ENCODE data around the gene ICAM1.

Gene ICAM1

DNA sequence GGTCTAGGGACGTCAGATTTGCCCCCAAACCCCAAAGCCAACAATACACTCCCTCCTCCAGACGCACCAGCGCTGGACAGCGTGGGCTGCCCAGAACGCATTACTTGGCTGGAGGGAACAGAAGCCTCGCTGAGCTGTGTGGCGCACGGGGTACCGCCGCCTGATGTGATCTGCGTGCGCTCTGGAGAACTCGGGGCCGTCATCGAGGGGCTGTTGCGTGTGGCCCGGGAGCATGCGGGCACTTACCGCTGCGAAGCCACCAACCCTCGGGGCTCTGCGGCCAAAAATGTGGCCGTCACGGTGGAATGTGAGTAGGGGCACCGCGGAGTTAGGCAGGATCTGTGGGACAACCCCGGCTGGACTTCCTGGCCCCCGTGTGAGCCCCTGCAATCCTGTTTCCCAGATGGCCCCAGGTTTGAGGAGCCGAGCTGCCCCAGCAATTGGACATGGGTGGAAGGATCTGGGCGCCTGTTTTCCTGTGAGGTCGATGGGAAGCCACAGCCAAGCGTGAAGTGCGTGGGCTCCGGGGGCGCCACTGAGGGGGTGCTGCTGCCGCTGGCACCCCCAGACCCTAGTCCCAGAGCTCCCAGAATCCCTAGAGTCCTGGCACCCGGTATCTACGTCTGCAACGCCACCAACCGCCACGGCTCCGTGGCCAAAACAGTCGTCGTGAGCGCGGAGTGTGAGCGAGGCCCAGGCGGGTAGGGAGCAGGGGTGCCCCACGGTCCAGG, 22.9 kb downstream of the ICAM1 start:
- no peak for DNase-seq (ENCODE audit: low read depth)

DNA sequence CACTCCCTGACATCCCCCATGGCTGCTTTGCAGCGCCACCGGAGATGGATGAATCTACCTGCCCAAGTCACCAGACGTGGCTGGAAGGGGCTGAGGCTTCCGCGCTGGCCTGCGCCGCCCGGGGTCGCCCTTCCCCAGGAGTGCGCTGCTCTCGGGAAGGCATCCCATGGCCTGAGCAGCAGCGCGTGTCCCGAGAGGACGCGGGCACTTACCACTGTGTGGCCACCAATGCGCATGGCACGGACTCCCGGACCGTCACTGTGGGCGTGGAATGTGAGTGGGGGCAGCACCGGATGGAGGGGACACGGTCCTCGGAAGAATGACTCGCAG, 23.4 kb downstream of the ICAM1 start:
- no peak for DNase-seq (ENCODE audit: low read depth)

DNA sequence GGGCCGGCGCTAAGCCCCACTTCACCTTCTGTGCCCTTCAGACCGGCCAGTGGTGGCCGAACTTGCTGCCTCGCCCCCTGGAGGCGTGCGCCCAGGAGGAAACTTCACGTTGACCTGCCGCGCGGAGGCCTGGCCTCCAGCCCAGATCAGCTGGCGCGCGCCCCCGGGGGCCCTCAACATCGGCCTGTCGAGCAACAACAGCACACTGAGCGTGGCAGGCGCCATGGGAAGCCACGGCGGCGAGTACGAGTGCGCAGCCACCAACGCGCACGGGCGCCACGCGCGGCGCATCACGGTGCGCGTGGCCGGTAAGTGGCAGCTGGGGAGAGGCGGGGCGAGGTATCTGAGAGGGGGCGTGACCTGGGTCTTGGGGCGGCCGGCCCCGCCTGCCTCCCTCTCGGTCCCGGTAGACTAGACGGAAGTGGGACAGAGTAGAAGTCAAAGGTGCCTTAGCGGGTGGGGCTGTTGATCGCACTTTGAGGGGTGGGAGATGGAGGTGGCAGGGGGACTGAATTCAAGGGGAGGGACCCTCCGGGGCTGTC, 24.5 kb downstream of the ICAM1 start:
- DNase-seq (ENCODE audit: low read depth), result no peak

DNA sequence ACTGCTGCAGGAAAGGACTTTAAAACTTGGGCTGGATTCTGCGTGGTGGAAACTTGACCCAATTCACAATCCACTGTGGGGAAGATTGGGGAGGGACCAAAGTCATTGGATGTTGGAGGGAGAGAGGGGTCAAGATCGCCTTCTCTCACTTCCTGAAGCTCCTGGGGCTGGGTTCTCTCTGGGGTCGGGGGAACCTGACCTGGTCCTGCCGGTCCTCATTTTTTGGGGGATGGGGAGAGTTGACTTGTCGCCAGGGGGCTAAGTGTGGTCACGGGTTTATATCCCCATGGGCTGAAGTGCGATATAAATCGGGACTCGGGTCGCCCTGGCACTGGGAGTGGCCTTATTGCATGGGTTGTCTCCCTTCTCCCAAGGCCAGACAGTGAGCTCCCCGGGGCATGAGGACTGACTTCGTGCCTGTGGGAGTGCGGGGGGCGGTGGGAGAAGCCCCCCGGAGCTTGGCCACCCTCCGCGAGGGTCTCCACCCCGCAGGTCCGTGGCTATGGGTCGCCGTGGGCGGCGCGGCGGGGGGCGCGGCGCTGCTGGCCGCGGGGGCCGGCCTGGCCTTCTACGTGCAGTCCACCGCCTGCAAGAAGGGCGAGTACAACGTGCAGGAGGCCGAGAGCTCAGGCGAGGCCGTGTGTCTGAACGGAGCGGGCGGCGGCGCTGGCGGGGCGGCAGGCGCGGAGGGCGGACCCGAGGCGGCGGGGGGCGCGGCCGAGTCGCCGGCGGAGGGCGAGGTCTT, 25.1 kb downstream of the ICAM1 start:
- DNase-seq (ENCODE audit: low read depth), result no peak

DNA sequence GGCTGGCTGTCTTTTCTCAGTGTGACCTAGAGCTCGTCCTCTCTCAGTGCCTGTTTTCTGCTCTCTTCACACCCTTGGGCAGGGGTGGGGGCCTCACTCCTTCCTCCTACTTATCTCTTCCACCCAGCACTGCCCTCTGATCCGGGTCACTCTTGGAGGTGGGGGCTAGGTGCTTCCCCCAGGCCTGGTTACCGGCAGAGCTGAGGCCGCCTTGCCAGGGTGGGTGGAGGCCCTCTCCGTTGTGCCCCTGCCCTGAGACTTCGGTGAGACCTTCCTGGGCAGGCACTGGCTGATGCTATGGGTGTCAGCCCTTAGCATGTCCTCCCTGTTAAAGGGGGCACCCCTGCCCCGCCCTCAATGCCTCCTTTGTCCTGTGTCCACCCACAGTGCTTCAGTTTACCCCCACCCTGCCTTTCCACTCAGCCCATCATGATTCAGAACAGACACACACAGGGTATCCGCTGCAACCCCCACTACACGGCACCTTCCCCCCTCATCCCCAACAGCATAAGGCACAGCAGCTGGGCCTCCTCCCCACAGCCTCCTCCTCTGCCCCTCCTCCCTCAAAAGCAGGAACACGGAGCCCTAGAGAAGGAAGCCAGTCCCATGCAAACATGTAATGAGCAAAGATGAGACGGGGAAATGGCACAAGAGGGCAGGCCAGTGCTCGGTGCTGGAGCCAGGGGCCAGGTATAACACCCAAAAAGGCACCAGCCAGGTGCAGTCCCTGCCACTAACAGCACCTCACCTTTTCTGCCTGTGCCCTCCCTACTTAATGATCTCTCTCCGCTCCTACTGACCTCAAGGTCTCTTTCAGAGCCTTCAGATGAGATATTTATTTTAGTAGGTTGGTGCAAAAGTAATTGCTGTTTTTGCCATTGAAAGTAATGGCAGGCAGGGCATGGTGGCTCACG, 28.9 kb downstream of the ICAM1 start:
- no peak for DNase-seq (ENCODE audit: low read depth)

DNA sequence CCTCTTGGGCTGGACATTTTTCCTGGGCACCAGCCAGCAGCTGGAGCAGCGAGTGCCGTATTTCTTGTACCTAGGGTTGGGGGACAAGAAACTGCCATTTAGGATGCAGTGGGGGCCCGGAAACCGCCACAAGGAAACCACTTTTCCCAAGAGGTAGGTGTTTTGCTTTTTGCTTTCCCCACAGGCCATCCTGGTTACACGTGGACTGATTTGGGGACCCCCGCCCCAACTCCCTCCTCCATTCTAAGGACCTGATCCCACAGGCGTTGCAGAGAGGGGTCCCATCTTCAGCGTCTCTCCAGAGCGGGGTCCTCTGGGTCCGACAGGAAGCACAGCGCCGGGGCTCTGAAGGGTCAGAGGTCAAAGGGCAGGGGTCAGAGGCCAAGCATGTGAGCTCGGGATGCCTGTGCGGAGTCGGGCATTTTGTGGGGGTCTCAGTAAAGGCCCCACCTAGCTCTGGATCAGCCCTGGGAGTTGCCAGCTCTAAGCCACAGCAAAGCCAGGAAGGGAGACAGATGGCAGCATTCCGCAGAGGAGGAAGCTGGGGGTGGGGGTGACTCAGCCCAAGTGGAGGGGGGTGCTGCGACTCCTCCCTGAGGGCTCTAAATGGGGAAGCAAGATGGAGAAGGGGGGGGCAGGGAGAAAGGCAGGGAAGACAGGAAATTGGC, 34.4 kb downstream of the ICAM1 start:
- no peak for DNase-seq (ENCODE audit: low read depth)

DNA sequence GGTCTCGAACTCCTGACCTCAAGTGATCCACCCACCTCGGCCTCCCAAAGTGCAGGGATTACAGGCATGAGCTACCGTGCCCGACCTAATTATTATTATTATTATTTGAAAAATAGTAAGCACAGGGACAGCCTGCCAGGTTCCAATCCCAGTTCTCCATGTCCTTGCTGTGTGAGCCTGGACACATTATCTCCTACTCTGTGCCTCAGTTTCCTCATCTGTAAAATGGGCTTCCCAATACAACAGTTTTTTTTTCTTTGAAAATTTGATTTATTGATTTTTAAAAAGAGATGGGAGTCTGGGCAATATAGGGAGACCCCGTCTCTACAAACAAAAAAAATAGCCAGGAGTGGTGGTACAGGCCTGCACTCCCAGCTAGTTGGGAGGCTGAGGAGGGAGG, 35.4 kb downstream of the ICAM1 start:
- DNase-seq (ENCODE audit: low read depth), result no peak

DNA sequence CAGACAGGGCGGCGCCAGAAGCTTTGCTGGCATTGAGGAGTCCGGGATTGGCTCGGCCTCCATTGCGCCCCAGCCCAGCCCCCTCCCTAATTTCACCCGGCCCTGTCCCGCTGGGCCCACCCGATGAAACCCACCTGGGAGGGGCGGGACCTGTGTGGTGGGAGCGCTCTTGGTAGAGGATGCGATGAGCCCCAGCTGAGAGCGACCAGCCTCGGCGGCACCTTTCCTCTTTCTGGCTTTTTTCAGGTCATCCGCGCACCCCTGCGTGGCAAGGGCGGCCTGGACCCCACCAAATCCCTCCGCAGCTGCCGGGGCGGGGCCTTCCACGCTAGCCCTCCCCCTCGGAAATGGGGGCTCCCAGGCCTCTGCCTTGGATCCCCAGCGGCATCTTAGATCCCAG, 38.5 kb downstream of the ICAM1 start, which contains the start of gene ZGLP1:
TSS of gene ZGLP1 (minus strand) at position 393 of the 400 bp plus-strand sequence.
- no peak for DNase-seq (ENCODE audit: low read depth)

DNA sequence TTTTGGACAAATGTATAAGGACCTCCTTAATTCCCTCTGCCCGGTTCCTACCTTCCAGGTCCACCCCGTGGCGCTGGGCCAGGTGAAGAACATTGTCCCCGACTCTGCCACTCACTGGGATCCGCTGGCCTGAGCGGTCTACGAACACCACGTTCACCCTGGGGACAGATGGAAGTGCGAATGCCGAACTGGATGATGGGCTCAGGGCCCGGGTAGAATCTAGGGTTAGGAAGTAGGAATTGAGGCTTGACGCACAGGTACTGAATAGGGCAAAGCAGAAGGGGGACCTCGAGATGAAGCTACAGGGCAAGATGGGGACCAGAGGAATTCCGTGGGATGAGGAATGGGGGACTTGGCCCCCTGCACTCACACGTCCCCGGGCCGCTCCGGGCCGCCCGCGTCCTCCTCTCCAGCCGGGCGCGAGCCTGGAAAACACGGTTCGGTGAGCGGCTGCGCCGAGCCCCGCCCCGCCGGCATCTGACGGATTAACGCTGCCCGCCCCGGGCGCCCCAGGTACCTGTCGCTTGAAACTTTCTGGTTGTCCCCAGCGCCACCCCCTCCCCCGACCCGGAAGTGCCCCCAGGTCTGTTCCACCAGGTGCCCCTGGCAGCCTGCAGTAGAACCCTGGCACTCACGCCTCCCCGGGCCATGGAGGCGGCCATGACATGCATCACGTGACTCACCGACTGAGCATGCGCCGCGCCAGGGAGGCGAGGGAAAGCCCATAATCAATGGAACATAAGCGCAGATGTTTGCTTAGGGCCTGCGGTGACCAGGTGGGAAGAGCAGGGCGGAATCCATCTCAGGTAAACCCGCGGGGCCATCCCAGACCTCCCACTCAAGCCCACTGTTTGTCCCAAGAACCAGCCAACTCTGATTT, 44.7 kb downstream of the ICAM1 start, which contains the start of gene FDX2:
TSS of gene FDX2 (minus strand) at position 681 of the 880 bp plus-strand sequence. CDS start at position 662, 19 bp downstream.
- DNase-seq (ENCODE audit: low read depth), result peak; percentile 54

DNA sequence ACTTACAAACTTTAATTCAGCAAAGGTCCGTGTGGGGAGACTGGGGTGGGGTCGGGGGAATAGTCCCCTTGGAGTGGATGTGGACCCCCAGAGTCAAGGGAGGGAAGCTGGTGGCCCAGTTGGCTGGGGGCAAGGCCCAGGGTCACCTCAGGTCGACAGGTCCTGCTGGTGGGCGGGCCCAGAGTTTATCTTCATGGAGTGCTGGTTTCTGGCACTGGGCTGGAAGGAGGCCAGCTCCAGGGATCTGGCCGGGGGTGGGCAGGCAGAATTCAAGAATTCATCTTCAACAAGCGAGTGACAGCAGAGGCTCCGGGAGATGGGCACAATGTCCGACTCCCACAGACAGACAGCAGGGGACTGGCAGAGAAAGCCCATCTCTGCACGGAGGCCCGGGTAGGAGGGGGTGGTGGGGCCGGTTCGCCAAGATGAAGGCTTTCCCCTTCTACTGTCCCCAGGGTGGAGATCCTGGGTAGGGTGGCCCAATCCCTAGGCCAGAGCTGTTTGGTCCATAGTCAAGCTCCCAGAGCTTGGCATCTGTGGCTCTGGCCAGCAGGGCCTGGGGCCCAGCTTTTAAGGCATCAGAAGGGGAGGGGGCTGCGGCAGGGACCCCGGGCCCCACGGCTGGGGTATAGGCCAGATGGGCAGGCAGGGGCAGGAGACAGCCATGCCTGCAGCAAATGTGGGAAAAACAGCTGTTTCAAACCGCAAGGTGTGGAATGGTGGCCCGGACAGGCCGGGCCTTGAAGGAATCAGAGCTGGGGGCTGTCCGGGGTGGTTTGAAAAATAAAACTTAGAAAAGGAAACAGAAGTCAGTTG, 45.5 kb downstream of the ICAM1 start:
- DNase-seq (ENCODE audit: low read depth), result no peak

DNA sequence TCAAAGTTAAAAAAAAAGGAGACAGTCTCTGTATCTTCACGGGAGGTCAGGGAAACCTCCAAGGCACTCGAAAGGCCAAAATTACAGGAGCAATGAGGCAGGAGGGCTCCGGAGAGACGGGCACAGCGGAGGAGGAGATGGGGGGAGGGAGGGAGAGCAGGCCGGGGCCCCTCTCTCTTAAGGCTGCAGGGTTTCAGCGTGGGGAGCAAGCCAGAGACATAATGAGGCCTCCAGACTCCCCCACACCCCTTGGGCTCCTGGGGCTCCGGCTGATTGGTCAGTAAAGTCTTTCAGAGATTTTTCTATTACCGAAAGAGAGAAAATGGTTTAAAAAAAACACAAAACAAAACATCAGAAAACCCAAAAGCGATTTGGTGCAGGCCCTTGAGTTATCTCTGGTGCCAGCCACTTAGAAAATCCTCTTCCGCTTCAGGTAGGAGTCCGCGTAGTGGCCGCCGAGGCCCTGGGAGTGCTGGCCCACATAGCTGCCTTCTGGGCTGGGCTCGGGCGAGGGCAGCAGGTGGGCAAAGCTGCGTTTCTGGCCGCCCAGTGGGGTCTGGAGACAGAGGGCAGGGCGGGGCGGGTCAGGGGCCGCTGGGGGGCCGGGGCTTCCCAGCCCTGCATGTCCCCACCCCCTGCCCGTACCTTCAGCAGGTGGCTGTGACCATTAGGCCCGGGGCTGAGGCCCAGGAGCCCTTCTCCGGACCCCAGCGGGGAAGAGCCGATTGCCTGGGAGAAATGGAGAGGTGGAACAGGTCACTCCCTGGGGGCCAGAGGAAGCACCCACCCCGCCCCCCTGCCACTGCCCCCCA, 46.3 kb downstream of the ICAM1 start:
- DNase-seq (ENCODE audit: low read depth), result no peak

DNA sequence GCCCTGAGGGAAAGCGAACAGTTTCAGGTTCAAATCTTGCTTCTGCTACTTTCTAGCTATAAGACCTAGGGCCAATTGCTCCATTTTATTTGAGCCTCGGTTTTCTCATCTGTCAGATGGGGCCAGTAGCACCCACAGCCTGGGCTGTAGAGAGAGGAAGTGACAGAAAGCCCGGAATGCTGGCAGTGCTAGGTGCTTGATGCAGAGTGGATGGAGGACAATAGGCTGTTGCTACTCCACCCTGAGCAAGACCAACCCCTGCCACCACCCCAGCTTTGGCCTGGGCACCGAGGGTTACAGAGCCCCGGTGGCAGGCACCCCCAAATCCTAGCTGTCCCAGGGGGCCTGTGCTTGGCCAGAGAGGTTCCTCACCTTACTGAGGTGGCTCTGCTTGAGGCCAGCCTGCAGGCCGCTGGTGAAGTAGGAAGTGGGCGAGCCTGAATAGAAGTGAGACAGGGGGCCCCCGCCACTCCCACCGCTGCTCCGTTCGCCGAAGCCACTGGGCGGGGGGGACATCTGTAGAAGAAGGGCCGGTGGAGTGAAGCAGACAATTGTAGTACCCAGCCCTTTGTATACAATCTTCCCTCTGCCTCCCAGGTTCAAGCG, 47.0 kb downstream of the ICAM1 start:
- no peak for DNase-seq (ENCODE audit: low read depth)

DNA sequence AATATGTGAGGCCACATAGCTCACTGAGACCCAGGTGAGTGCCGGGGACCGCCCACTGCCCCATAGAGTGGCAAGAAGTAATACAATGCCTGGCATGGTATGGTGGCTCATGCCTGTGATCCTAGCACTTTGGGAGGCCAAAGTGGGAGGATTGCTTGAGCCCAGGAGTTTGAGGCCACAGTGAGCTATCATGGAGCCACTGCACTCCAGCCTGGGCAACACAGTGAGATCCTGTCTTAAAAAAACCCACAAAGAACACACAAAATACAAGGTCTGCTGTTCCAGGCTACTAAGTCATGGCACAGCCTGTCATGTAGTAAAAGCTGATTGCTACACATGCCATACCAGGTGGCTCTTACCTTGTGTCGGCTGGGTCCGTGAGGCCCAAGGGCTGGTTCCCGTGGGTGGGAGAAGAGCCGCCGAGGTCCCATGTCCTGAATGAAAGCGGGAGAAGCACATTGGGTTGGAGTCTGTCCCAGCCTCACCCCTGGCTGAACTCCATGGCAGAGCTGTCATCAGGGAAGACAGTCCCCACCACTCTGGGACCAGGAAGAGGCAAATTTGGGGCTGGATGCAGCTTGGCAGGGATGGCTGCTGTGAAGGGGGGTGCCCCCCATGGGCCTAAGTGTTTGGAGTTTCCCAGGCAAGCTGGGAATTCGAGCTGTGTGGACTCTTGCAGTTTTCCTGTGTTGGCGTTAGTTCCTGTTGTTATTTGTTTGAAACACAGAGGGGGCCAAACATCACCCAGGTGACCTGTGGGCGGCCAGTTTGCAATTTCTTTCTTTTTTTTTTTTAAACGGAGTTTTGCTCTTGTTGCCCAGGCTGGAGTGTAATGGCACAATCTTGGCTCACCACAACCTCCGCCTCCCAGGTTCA, 48.1 kb downstream of the ICAM1 start:
- DNase-seq (ENCODE audit: low read depth), result no peak

DNA sequence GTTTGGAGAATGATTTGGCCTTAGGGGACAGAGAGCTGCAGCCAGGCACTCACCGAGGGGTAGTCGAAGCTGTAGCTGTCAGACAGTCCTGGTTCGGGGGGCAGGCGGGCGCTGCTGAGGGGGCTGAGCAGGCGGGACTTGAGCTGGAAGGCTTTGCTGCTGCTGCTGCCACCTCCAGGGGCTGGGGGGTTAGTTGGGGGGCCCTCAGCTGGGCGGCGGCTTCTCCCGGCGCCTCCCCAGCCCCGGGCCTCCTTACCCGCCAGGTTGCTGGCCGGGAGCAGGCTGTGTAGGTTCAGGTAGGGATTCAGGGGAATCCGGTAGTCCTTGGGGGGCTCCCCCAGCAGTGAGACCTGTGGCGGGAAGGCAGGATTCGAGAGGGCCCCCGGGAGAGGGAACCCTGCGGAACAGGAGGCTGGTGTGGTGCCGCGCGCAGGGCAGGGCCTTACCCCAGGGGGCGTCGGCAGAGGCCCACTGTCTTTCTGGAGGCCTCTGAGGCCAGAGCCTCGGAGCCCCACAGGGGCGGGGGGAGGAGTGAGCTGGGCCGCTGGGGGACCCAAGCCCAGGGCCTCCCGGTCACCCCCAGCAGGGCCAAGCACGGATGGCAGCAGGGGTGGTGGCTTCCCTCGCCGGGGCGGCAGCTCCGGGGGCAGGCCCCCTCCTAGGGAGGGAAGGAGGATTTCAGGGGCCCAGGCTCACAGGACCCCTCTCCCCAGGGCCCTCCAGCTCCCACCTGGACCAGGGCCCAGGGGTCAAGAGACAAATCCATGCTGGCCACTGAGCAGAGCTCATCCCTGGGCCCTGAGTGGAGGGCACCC, 49.9 kb downstream of the ICAM1 start:
- DNase-seq (ENCODE audit: low read depth), result no peak

DNA sequence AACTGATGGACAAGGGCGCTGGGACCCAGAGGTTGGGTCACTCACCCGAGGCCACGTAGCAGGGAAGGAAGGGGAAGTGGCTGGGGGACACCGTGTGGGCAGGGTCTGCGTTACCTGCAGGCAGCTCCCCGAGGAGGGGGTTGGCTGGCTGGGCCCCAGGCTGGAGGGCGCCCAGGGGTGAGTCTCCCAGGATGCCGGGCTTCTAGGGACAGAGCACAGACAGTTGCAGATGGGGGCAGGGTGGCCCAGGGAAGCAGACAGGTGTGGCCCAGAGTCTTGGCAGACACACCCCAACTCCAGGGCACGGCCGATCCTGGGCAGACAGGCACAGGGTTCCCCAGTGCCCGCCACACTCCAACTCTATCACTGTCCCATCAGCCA, 50.5 kb downstream of the ICAM1 start:
- DNase-seq (ENCODE audit: low read depth), result no peak

Data from GM04504 (cell line).